Testis (tissue), 3 donors: Measurements from ENCODE around the gene THTPA. TPM values are rescaled to one million over a fixed set of nuclear protein-coding genes. Genes with fewer than 3 reads are reported as not detected.
A peak's percentile ranks its signal among the peaks of the same experiment; 100 is the strongest.

ENCODE experiments used
- DNase-seq: peaks from one replicate; pipeline ENCODE4 v3.0.0-alpha.2; 2019
- H3K27ac ChIP-seq, 2 donors: fragments of 200-600 bp; sonication (generic); one replicate each; pipeline ENCODE4 v1.5.1; 2019
- H3K27me3 ChIP-seq: fragments of 200-600 bp; sonication (generic); one replicate; pipeline ENCODE4 v1.5.1; 2019
- H3K36me3 ChIP-seq: fragments of 200-600 bp; sonication (generic); one replicate; pipeline ENCODE4 v1.5.1; 2017; ENCODE audit warnings: low read depth; ENCODE audit errors: missing control alignments
- H3K4me1 ChIP-seq: fragments of 200-600 bp; sonication (generic); one replicate; pipeline ENCODE4 v1.5.1; 2019
- H3K4me3 ChIP-seq, 2 donors: fragments of 200-600 bp; sonication (generic); one replicate each; pipeline ENCODE4 v1.5.1; 2017 to 2019
- H3K9me3 ChIP-seq: fragments of 200-600 bp; sonication (generic); one replicate; pipeline ENCODE4 v1.5.1; 2017
- POLR2A ChIP-seq: fragments of 450-650 bp; IDR thresholded peaks from one replicate; pipeline ENCODE4 v1.6.1; 2017; ENCODE audit warnings: antibody characterized with exemption, mild to moderate bottlenecking, moderate library complexity
- WGBS, 2 donors: methylation state at CpG; one replicate each; pipeline ENCODE4 v1.1.5; 2018; 5-methylcytosine and 5-hydroxymethylcytosine counted together
- intact Hi-C: fragments of 100-400 bp; cut with DNase I; formaldehyde crosslinking; loops from one replicate; pipeline ENCODE4 v1.15.1; 2023; ENCODE audit warnings: low total_unique reads
- polyA plus RNA-seq: library from polyadenylated mRNA; stranded (reverse); fragments of 350-450 nt; fragmentation: Illumina TruSeq; extraction: RNeasy Lipid Tissue Mini Kit (QIAGEN cat#74804); gene quantifications from one replicate; pipeline ENCODE4 v1.2.3, GENCODE V29; 2014; ENCODE audit warnings: low read depth, low replicate concordance; ENCODE audit not compliant: insufficient read depth
- total RNA-seq, 2 donors: library from RNA; depleted of rRNA; stranded (reverse); fragments of >200 nt; gene quantifications; one replicate each; pipeline ENCODE4 v1.2.3, GENCODE V29; 2016
- TF ChIP-seq, protein P1 (sequence below), 3 experiments: fragments of 450-650 bp in 2 of 3; fragments of 200-600 bp in 1 of 3; sonication (generic) in 1 of 3; IDR thresholded peaks; one replicate each; pipeline ENCODE4 v1.5.1; 2016 to 2019; ENCODE audit warnings: antibody characterized with exemption in 3 of 3, mild to moderate bottlenecking in 2 of 3, moderate library complexity in 1 of 3

Gene THTPA
- total and polyA plus RNA-seq, 3 donors from 2014 or later = 25.1 to 60.3 (median 34.9) TPM

- peak overlapping the region in 1 of 2 donors; percentile 93 for H3K27ac ChIP-seq
- H3K27me3 ChIP-seq = no peaks in the 10 kb centered on the region
- H3K4me1 ChIP-seq = peaks cover 11% of the 10 kb centered on the region
- DNase-seq = no peak
- no peaks in the 10 kb centered on the region for H3K36me3 ChIP-seq
- H3K4me3 ChIP-seq = peak overlapping the region; percentile 79 to 89
- WGBS, 2 donors = 29 to 32% methylated on average over 15 to 17 of the region's 17 CpGs
- intact Hi-C loops = no loop called here
- TF ChIP-seq POLR2A = no peak
- TF ChIP-seq, protein P1, sequence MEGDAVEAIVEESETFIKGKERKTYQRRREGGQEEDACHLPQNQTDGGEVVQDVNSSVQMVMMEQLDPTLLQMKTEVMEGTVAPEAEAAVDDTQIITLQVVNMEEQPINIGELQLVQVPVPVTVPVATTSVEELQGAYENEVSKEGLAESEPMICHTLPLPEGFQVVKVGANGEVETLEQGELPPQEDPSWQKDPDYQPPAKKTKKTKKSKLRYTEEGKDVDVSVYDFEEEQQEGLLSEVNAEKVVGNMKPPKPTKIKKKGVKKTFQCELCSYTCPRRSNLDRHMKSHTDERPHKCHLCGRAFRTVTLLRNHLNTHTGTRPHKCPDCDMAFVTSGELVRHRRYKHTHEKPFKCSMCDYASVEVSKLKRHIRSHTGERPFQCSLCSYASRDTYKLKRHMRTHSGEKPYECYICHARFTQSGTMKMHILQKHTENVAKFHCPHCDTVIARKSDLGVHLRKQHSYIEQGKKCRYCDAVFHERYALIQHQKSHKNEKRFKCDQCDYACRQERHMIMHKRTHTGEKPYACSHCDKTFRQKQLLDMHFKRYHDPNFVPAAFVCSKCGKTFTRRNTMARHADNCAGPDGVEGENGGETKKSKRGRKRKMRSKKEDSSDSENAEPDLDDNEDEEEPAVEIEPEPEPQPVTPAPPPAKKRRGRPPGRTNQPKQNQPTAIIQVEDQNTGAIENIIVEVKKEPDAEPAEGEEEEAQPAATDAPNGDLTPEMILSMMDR (IDR thresholded peaks at IDR 0.05) = no peak
- no peaks in the 10 kb centered on the region for H3K9me3 ChIP-seq
Measured at GRCh38 chr14:23556700-23557440, 799 bp downstream of the THTPA start.

DNA sequence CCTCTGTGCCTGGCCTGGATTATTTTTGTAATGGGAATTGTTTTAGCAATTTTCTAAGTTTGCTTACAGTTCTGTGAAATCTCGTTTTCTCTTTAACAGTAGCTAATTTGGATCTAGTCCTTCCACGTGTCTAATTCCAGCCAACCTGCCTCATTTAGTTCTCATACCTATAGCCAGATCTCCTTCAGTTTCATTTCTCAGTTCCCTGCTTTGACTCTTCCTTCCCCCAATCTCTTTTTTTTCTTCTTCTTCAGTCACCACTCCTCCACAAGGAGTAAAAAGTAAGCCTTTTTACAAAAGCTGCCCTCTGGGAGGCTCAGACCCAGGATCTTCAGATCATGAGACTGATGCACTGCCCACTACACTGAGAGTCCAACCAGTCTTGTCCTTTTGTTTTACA lies 1.4 kb downstream of the THTPA start:
- Histone ChIP-seq H3K9me3 (no peaks in the 10 kb centered on the region), H3K36me3 (no peaks in the 10 kb centered on the region), H3K4me1 (peaks cover 11% of the 10 kb centered on the region), H3K4me3 (no peak overlapping the region), H3K27me3 (no peaks in the 10 kb centered on the region), H3K27ac (no peak overlapping the region)
- TF ChIP-seq, protein P1 (IDR thresholded peaks at IDR 0.05) = no peak
- TF ChIP-seq POLR2A = no peak
- DNase-seq = no peak
- intact Hi-C loops = no loop called here
- 23 to 37% methylated on average over 2 of the region's 2 CpGs for WGBS, 2 donors

GRCh38 chr14:23557946-23558345 lies 1.9 kb downstream of the THTPA start:
- Histone ChIP-seq H3K9me3 (no peaks in the 10 kb centered on the region), H3K27me3 (no peaks in the 10 kb centered on the region), H3K27ac (no peak overlapping the region), H3K4me1 (peaks cover 13% of the 10 kb centered on the region), H3K36me3 (no peaks in the 10 kb centered on the region), H3K4me3 (no peak overlapping the region)
- no peak for TF ChIP-seq POLR2A
- TF ChIP-seq, protein P1 (IDR thresholded peaks at IDR 0.05) = no peak
- 93 to 94% methylated on average over 1 of the region's 1 CpG for WGBS, 2 donors
- intact Hi-C loops = no loop called here
- no peak for DNase-seq

DNA sequence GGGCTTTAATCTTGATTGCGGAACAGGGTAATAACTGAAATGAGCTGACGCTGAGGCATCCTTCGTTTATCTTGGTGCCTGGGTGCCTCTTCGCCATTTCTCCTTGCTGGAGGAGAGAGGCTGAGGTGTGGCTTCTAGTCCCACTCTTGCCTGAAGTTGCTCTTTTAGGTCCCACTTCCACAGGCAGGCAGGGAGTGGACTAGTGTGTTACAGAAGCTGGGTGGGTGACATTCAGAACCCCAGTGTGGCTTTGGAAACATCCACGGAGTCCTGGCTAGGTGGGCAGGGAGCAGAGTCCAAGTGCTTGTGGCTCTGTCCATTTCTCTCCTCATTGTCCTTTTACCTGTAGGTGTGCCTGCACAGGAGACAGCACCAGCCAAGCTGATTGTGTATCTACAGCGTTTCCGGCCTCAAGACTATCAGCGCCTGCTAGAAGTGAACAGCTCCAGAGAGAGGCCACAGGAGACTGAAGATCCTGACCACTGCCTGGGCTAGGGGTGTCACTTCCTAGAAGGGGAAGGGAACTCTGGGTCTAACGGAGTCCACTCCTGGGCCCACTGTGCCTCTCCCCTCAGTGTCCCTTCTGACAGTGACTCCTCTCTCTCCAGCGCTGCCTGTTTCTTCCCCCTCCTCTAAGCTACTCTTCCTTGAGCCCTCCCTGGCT lies 2.4 kb downstream of the THTPA start:
- no peaks in the 10 kb centered on the region for H3K27me3 ChIP-seq
- DNase-seq = no peak
- H3K4me1 ChIP-seq = peaks cover 15% of the 10 kb centered on the region
- H3K36me3 ChIP-seq = no peaks in the 10 kb centered on the region
- H3K4me3 ChIP-seq = no peak overlapping the region
- intact Hi-C loops = no loop called here
- H3K9me3 ChIP-seq = no peaks in the 10 kb centered on the region
- no peak for TF ChIP-seq POLR2A
- TF ChIP-seq, protein P1 (IDR thresholded peaks at IDR 0.05) = no peak
- 82 to 84% methylated on average over 10 of the region's 10 CpGs for WGBS, 2 donors
- no peak overlapping the region for H3K27ac ChIP-seq
